Activated naive CD4-positive, alpha-beta T cell treated with anti-CD3 and anti-CD28 coated beads, Interleukin-2, amount 10 ng/mL, durations not matched to agents 7 days and 5 days (primary cell): ENCODE measurements around the gene CENPB.

Experiments used
- CTCF ChIA-PET: fragments of 350-600 bp; sonication (Branson Sonifier 250); formaldehyde crosslinking; loops from one replicate; lab custom pipeline; 2021; ENCODE audit warnings: antibody characterized with exemption; lab: Charles Lee
- DNase-seq: peaks from one replicate; pipeline ENCODE4 v3.0.0-alpha.2; 2020
- H3K27ac Mint-ChIP-seq: one replicate; pipeline ENCODE4 v1.8.0; 2021; ENCODE audit warnings: mild to moderate bottlenecking, moderate library complexity, mixed read lengths
- H3K27me3 Mint-ChIP-seq: one replicate; pipeline ENCODE4 v1.8.0; 2021; ENCODE audit warnings: mild to moderate bottlenecking, mixed read lengths
- H3K36me3 Mint-ChIP-seq: one replicate; pipeline ENCODE4 v1.8.0; 2021; ENCODE audit warnings: mixed read lengths
- H3K4me1 Mint-ChIP-seq: one replicate; pipeline ENCODE4 v1.8.0; 2021; ENCODE audit warnings: mixed read lengths
- H3K4me3 Mint-ChIP-seq: one replicate; pipeline ENCODE4 v1.8.0; 2021; ENCODE audit warnings: mild to moderate bottlenecking, moderate library complexity, mixed read lengths
- H3K9me3 Mint-ChIP-seq: one replicate; pipeline ENCODE4 v1.8.0; 2021; ENCODE audit warnings: mixed read lengths

CENPB gene

GRCh38 chr20:3781153-3781910 lies 5.2 kb downstream of the CENPB start, which contains the start of gene SPEF1:
SPEF1 (minus strand) TSS chr20:3781448; CDS start chr20:3781287, 161 bp downstream.
- Mint-ChIP-seq H3K27me3 (peaks cover 59% of the 10 kb centered on the region), H3K4me3 (peak within 1 kb of the TSS; percentile 59), H3K4me1 (peaks cover 66% of the 10 kb centered on the region), H3K27ac (no peak within 1 kb of the TSS), H3K36me3 (peaks cover 20% of the 10 kb centered on the region), H3K9me3 (no peaks in the 10 kb centered on the region)
- CTCF ChIA-PET: interaction anchor here (0.9 to 1.7 kb wide), 5 partner anchors 14 to 39 kb away, joined by 3 to 5 read pairs (median 3); partner anchors contain the start of genes ADISSP and AP5S1
- DNase-seq: peak; percentile 68

GRCh38 chr20:3778976-3779375 lies 7.6 kb downstream of the CENPB start:
- Mint-ChIP-seq H3K9me3 (no peaks in the 10 kb centered on the region), H3K27ac (no peak overlapping the region), H3K36me3 (peaks cover 10% of the 10 kb centered on the region), H3K4me1 (peaks cover 51% of the 10 kb centered on the region), H3K27me3 (peaks cover 69% of the 10 kb centered on the region), H3K4me3 (no peak overlapping the region)
- CTCF ChIA-PET: interaction anchor here (1.2 to 2.0 kb wide), 3 partner anchors 11 to 28 kb away, joined by 3 to 10 read pairs (median 4); partner anchors contain the start of gene ADISSP
- no peak for DNase-seq

GRCh38 chr20:3777716-3778629 lies 8.6 kb downstream of the CENPB start:
- H3K36me3 Mint-ChIP-seq: peaks cover 5% of the 10 kb centered on the region

GRCh38 chr20:3777381-3777715 lies 9.2 kb downstream of the CENPB start:
- no peaks in the 10 kb centered on the region for H3K9me3 Mint-ChIP-seq
- H3K36me3 Mint-ChIP-seq: peaks cover 3% of the 10 kb centered on the region
- peaks cover 37% of the 10 kb centered on the region for H3K4me1 Mint-ChIP-seq
- H3K27ac Mint-ChIP-seq: no peak overlapping the region
- H3K27me3 Mint-ChIP-seq: peaks cover 76% of the 10 kb centered on the region
- CTCF ChIA-PET: interaction anchor here (1.0 to 1.2 kb wide), 2 partner anchors 8 to 24 kb away, joined by 3 read pairs; no protein-coding TSS in a partner anchor
- peak overlapping the region; percentile 67 for H3K4me3 Mint-ChIP-seq
- no peak for DNase-seq

More at GRCh38 chr20:3777716-3778629, 8.6 kb downstream of the CENPB start:
- Mint-ChIP-seq H3K9me3 (no peaks in the 10 kb centered on the region), H3K4me3 (peak overlapping the region; percentile 67), H3K27me3 (peaks cover 69% of the 10 kb centered on the region), H3K4me1 (peaks cover 43% of the 10 kb centered on the region), H3K27ac (no peak overlapping the region)
- CTCF ChIA-PET: interaction anchor here (1.0 to 2.0 kb wide), 4 partner anchors 9 to 27 kb away, joined by 3 to 10 read pairs (median 4); partner anchors contain the start of gene ADISSP
- peak; percentile 53 for DNase-seq

- no peak overlapping the region for H3K4me3 Mint-ChIP-seq
- H3K27ac Mint-ChIP-seq: no peak overlapping the region
- CTCF ChIA-PET: interaction anchor here (0.9 kb wide), 1 partner anchor 27 kb away, joined by 3 read pairs; no protein-coding TSS in a partner anchor
- H3K27me3 Mint-ChIP-seq: peaks cover 70% of the 10 kb centered on the region
- peaks cover 3% of the 10 kb centered on the region for H3K36me3 Mint-ChIP-seq
- H3K9me3 Mint-ChIP-seq: no peaks in the 10 kb centered on the region
- DNase-seq: no peak
- peaks cover 22% of the 10 kb centered on the region for H3K4me1 Mint-ChIP-seq
Measured at GRCh38 chr20:3775457-3776108, 11.0 kb downstream of the CENPB start.

GRCh38 chr20:3771552-3772058 lies 14.9 kb downstream of the CENPB start:
- CTCF ChIA-PET: interaction anchor here (0.9 to 1.1 kb wide), 2 partner anchors 13 to 18 kb away, joined by 3 read pairs; no protein-coding TSS in a partner anchor
- no peak overlapping the region for H3K27ac Mint-ChIP-seq
- H3K4me3 Mint-ChIP-seq: no peak overlapping the region
- no peaks in the 10 kb centered on the region for H3K9me3 Mint-ChIP-seq
- no peaks in the 10 kb centered on the region for H3K36me3 Mint-ChIP-seq
- peaks cover 36% of the 10 kb centered on the region for H3K27me3 Mint-ChIP-seq
- no peak for DNase-seq
- H3K4me1 Mint-ChIP-seq: peaks cover 16% of the 10 kb centered on the region

- peaks cover 30% of the 10 kb centered on the region for H3K4me1 Mint-ChIP-seq
- CTCF ChIA-PET: interaction anchor here (0.7 to 3.5 kb wide), 17 partner anchors 9 to 205 kb away, joined by 3 to 30 read pairs (median 5); partner anchors contain the start of genes AP5S1 and CENPB
- peak overlapping the region; percentile 93 for H3K27ac Mint-ChIP-seq
- no peaks in the 10 kb centered on the region for H3K9me3 Mint-ChIP-seq
- H3K36me3 Mint-ChIP-seq: no peaks in the 10 kb centered on the region
- peaks cover 20% of the 10 kb centered on the region for H3K27me3 Mint-ChIP-seq
- H3K4me3 Mint-ChIP-seq: peak overlapping the region; percentile 85
- DNase-seq: peak; percentile 89
Measured at GRCh38 chr20:3768342-3769130, 18.0 kb downstream of the CENPB start.

- no peaks in the 10 kb centered on the region for H3K9me3 Mint-ChIP-seq
- peak within 1 kb of the TSS; percentile 93 for H3K27ac Mint-ChIP-seq
- H3K36me3 Mint-ChIP-seq: no peaks in the 10 kb centered on the region
- CTCF ChIA-PET: interaction anchor here (0.9 to 3.5 kb wide), 12 partner anchors 9 to 204 kb away, joined by 3 to 30 read pairs (median 6); partner anchors contain the start of genes AP5S1, CENPB and SPEF1
- DNase-seq: peak; percentile 98
- peaks cover 17% of the 10 kb centered on the region for H3K27me3 Mint-ChIP-seq
- peak within 1 kb of the TSS; percentile 85 for H3K4me3 Mint-ChIP-seq
- peaks cover 30% of the 10 kb centered on the region for H3K4me1 Mint-ChIP-seq
Measured at GRCh38 chr20:3767427-3768341, 18.9 kb downstream of the CENPB start, which contains the start of gene ADISSP. ADISSP (minus strand) TSS chr20:3767753; CDS start chr20:3760100, 7,653 bp downstream.

GRCh38 chr20:3767110-3767426 lies 19.5 kb downstream of the CENPB start:
- Mint-ChIP-seq H3K27ac (no peak overlapping the region), H3K27me3 (peaks cover 11% of the 10 kb centered on the region), H3K9me3 (no peaks in the 10 kb centered on the region), H3K4me3 (peak overlapping the region; percentile 85), H3K36me3 (no peaks in the 10 kb centered on the region), H3K4me1 (peaks cover 30% of the 10 kb centered on the region)
- DNase-seq: peak; percentile 46
- CTCF ChIA-PET: interaction anchor here (1.2 to 3.5 kb wide), 5 partner anchors 8 to 120 kb away, joined by 3 to 30 read pairs (median 8); partner anchors contain the start of gene AP5S1

GRCh38 chr20:3766422-3767109 lies 20.0 kb downstream of the CENPB start:
- no peaks in the 10 kb centered on the region for H3K9me3 Mint-ChIP-seq
- H3K36me3 Mint-ChIP-seq: no peaks in the 10 kb centered on the region
- H3K27me3 Mint-ChIP-seq: peaks cover 6% of the 10 kb centered on the region
- H3K4me1 Mint-ChIP-seq: peaks cover 30% of the 10 kb centered on the region
- H3K4me3 Mint-ChIP-seq: peak overlapping the region; percentile 85
- DNase-seq: no peak
- CTCF ChIA-PET: interaction anchor here (1.8 to 2.4 kb wide), 3 partner anchors 13 to 55 kb away, joined by 5 to 13 read pairs (median 8); partner anchors contain the start of gene AP5S1
- H3K27ac Mint-ChIP-seq: no peak overlapping the region

- Mint-ChIP-seq H3K4me1 (peaks cover 30% of the 10 kb centered on the region), H3K27ac (no peak overlapping the region), H3K4me3 (no peak overlapping the region), H3K27me3 (peaks cover 6% of the 10 kb centered on the region), H3K36me3 (no peaks in the 10 kb centered on the region), H3K9me3 (no peaks in the 10 kb centered on the region)
- CTCF ChIA-PET: interaction anchor here (0.5 to 2.4 kb wide), 4 partner anchors 12 to 118 kb away, joined by 3 to 13 read pairs (median 4); no protein-coding TSS in a partner anchor
- DNase-seq: no peak
Measured at GRCh38 chr20:3765171-3765882, 21.2 kb downstream of the CENPB start.
